Eye (tissue), 1 donor: ENCODE results near the gene GNB1L.

Experiments used
- DNase-seq: peaks from one replicate; pipeline ENCODE4 v3.0.0-alpha.2; 2015

The GNB1L gene, protein sequence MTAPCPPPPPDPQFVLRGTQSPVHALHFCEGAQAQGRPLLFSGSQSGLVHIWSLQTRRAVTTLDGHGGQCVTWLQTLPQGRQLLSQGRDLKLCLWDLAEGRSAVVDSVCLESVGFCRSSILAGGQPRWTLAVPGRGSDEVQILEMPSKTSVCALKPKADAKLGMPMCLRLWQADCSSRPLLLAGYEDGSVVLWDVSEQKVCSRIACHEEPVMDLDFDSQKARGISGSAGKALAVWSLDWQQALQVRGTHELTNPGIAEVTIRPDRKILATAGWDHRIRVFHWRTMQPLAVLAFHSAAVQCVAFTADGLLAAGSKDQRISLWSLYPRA

DNA sequence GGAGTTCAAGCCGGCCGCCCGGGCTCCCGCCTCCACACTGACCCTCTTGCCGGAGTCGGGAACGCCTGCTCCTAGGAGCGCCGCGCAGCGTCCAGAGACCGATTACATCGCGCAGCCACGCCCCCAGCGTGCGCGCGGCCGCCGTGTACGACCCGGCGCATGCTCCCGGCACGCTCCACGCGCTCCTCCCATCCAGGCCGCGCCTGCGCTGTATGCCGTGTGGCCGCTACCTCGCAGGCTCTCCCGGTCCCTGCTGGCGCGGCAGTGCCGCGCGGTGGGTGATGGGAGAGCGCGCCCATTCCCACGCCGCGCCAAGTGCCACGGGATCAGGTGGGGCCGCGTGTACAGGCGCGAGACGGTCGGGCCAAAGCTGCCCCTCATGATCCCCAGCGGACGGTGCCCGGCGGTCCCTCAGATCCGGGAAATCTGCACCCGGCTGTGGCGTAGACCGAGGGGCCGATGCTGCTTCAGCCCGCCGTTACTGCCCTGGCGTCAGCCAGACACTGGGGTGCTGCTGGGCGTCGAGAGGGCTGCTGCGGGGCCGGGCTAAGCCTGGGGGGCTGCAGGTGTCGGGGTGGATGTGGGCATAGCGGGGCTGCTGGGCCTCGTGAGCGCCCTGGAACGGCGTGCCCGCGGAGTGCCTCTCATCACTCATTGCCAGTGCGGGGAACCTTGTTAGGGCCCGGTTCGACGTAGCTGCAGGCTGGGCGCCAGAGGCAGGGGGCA is at the start of gene GNB1L, which contains the start of gene RTL10:
Gene GNB1L, minus strand, starts transcription at position 97 of the 726 bp plus-strand sequence. CDS start 33,519 bp downstream, outside the sequence.
Gene RTL10, minus strand, starts transcription at position 97 of the 726 bp plus-strand sequence. CDS start 2,613 bp downstream, outside the sequence.
- DNase-seq, result peak; percentile 98

DNA sequence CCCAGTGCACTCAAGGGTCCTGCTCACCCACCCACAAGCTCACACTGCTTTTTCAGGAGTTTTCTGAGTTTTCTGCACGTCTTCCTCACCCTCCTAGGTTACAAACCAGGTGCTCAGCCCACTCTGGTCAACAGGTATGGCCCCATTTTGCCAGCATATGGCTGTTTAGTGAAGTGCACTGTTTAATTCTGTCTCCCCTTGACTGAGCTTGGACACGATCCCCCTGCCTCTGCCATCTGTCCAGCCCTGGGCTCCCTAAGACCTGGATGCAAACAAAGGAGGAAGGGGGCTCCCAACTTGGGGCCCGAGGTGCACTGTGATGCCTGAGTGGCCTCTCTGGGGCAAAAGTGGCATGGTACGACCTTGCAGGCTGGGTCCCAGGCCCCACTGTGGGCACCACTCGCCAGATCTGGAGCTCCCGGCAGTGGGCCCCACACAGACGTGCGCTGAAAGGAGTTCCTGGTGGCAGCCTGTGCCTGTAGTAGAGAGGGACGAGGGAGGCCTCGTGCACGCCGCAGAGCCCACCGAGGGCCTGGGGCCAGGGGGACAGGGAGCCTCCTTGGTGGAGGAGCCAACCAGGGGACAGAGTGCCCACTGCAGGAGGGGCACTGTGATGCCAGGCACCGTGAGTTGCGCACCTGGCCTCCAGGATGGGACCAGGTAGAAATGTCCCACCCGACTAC is 49.6 kb upstream of the GNB1L start:
- no peak for DNase-seq

DNA sequence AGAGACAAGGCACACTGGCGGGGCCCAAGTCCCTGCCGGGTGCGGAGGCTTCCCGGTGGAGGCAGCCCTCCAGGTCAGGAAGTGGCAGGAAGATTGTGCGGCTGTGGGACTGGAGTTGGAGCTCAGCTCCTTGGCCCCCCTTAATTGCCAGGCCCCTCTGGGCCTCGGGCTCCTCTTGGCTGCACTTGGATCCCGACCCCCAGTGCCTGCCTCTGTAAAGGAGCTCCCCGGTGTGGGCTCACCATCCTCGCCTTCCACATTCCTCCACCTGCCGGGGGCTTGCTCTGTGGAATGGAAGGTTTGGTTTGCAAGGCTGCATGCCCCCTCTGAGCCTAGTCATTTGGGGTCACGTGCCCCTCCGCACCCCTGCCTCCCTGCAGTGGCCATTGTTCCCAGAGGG is 48.8 kb upstream of the GNB1L start:
- DNase-seq, result no peak

DNA sequence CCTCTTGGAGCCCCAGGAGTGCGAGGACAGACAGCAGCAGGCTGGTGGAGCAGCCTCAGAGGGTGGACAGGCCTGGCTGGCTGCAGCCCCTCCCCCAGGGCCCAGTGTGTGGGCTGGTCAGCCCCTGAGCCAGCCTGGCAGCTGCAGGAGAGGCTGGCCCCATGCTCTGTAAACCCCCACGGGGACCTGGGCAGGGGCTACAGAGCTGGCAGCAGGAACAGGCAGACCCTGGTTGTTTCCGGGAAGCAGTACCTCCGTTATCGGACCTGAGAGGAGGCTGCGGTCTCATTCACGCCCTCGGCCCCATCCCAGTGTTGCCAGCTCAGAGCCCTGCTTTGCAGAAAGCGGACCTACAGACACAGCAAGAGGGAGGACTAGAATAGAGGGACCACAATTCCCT is 48.4 kb upstream of the GNB1L start:
- peak; percentile 66 for DNase-seq

DNA sequence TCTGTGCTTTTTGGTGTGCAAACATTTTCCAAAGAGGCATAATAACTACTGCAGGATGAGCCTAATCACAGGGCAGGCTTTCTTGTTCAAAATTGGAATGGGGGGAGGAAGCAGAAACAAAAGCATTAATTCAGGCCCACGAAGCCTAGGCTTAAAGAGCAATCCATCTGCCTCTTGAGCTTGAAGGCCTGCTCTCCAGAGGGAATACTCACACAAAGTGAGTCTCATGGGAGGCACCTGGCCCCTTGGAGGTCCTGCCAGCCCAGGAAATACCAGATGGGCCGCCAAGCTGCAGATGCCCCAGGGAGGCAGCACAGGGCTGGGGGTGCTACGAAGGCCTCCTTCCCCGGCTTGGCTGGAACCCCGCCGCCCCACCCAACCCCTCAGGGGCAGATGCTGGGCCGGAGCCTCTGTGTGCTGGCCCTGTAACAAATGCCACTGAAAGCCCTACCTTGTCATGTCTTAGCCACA is 47.6 kb upstream of the GNB1L start:
- DNase-seq, result no peak

DNA sequence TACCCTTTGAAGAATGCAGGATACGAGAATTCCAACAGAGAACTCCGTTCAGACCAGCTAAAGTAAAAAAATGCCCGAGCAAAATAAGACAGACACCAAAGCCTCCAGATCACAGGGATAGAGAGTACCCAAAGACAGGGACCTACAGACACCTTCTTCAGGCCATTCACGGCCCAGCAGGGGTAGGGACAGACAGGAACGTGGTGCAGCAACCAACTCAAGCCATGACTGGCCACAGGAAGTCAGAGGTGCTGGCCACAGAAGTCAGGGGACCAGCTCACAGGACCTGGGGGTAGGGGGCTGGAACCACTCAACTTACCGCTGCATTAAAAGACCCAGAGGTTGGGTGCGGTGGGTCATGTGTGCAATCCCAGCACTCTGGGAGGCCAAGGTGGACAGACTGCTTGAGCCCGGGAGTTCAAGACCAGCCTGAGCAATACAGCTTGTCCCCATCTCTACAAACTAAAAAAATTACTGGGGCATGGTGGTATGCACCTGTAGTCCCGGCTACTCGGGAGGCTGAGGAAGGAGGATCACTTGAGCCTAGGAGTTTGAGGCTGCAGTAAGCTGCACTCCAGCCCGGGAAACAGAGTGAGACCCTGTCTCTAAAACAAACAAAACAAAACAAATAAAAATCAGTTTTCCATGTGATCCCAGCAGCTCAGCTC is 47.0 kb upstream of the GNB1L start:
- DNase-seq, result no peak

DNA sequence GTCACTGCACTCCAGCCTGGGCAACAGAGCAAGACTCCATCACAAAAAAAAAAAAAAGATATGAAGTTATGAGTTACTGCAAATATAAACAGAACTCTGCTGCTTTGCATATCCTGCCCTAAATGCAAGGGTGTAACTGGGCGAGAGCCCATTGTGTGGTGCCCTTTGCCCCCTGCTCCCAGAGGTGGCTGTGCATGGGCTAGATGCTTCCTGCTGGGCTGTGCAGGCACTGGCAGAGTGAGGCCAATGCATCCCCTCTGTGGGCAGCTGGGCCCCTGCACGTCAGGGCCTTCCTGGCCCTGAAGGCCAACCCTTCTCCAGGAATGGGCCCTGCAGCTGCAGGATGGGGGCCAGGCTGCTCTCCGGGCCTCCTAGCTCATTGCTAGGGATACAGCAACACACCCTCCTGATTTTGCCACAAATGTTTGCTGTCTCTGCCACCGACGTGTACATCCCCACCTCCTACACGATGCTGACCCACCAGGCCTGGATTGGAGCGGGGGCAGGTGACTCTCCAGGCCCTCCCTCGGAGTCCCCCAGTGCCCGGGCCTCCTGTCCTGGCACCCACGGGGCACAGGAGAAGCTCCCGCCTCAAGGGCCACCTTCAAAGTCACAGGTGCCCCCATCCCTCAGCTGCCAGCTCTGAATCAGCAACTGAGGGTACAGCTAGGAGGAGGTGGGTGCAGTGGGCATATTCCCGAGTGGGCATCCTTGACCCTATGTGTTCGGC is 46.2 kb upstream of the GNB1L start:
- no peak for DNase-seq

DNA sequence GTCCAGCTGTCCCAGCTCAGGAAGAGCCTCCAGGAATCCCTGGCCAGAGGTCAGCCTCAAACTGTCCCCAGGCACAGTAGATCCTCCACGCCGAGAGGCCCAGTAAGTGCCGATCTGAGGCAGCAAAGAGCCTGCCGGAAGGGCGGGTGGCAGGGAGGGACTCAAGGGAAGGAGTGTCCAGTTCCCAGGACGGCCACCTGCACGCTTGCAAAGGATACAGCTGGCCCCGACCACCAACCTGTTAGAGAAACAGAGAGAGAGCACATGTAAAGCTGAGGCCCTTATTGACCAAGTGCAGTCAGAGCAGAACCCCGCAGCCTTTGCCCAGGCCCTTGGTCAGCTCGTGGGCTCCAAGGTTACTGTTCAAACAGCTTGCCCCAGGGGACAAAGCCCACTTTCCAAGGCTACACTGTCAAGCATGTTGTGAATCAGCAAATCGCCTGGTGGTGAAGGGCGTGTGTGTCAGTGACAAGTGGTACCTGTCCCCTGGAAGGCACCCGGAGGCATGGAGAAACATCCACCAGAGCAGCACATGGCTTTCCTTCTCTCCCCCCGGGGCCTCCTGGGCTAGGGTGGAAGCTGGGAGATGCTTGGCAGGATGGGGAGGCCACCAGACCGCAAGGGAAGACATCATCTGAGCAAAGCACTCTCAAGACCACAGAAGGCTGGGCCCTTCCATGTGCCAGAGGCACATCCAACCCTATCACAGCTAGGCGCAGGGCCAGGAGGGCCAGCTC is 44.3 kb upstream of the GNB1L start:
- DNase-seq, result no peak

DNA sequence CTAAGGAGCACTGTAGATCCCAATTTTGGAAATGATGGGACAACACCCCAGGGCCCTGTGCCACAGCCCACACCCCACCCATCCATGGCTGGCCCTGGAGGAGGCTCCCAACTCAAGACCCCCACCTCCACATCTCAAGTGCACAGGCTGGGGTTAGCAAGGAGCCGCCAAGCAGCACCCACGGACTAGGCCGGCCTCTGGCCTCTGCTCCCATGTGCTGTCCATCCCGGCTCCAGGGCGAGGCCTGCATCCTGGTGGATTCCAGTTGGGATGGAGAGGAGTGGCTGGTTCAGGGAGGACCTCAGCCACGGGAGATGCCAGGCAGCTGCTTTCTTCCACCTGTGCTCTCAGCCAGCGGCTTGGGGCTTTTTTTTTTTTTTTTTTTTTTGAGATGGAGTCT is 43.5 kb upstream of the GNB1L start:
- no peak for DNase-seq

DNA sequence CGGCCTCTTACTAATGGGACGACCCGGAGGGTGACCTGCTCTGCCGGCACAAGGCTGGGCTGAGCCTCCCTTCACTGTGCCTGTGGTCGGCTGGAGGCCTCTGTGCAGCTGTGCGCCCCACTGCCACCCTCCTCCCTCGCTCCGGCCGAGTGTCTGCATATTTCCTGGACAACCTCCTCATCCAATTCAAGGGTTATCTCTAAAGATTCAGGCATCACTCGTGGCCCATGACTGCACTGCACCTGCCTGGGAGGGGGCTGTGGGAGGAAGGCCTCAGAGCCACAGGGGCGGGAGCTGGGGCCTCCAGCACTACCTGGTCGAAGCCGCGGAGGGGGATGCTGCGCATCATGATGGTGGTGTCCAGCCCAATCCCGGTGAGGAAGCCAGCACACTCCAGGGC is 43.1 kb upstream of the GNB1L start:
- DNase-seq, result no peak

DNA sequence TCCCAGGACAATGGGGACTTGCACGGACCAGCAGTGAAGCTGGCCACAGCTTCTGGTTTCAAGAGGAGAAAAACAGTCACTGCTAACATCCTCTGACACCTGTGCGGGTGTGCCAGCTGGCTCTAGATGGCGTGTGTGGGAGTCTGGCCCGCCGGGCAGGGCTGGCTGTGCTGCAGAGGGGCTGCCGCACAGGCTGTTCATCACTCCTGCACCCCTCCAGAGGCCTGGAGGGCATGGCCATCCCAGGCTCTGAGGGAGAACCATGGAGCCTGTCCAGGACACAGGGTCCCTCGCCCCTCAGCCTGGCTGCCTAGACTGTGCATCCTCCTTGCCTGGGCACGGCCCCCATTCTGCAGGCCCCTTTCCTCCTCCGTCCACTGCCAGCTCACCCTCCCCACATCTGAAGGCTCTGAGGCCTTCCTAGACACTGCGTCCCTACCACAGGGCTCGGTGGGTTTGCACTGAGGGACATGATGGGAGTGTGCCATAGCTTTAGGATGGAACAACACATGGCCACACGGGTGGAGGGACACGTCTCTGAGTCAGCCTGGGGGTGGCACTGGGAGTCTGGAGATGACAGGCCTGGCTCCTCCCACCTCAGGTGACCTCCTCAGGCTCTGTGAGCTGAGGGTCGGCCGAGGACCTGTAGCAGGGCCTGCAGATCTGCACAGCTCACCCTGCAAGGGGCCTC is 42.1 kb upstream of the GNB1L start:
- DNase-seq, result no peak

DNA sequence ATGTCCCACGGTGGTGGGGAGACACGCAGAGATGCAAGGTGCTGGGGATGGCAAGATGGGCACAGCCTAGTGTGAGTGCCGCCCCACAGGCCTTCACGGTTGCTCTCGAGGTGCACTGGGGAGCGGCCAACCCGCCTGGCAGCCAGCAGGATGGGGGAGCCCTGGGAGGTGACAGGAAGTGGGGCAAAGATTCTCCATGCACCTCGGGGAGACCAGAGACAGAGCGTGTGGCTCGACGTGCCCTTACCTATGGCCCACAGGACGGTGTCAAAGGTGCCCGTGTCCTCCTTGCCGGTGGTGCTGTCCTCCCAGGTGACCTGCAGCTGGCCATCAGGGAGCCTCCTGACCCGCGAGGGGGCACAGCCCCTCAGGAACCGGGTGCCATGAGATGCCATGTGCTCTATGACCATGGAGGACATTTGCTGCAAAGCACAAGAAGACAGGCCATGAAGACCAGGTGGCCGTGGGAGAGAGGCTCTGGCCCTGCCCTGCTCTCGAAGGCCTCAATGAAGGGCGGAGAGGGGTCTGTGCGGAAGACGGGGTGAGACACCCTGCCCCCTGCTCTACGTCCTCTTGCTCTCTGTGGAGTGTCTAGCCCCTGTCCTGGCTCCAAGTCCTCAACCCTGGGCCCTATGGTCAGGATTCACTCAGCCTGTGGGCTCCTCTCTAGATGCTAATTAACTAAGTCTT is 40.6 kb upstream of the GNB1L start:
- DNase-seq, result no peak

DNA sequence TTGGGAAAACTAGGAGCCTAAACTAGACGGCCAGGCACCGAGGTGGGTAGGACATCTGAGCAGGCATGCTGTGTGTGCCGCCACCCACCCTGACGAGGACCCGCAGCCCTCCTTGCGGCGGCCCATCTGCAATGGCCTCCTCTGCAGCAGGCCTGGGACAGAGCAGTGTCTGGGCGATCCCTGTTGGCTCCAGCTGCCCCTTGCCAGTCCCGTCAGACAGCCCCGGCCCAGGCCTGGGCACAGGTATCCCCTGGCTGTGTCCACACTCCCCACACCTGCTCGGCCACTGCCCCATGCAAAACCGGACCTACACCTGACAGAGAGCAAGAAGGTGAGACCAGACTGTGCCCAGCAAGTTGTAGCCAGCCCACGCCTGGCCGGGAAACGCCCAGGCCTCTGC is 38.7 kb upstream of the GNB1L start:
- no peak for DNase-seq

DNA sequence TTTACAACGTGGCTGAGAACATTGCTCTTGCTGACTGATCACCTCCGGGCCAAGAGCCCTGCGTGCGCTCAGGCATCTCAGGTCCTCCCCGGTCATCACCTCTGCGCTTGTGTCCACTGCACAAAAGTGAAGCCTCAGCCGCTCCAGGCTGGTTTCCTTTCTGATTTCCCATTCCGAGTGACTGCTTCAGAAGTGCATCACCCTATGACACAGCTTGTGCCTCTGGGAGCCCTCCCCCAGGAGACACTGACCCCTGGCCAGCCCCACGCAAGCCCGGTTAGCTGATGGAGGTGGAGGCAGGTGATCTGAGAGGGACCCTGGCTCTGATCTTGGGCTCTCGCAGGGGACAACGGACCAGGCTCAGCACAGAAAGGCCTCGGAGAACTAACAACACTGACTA is 38.3 kb upstream of the GNB1L start:
- no peak for DNase-seq

DNA sequence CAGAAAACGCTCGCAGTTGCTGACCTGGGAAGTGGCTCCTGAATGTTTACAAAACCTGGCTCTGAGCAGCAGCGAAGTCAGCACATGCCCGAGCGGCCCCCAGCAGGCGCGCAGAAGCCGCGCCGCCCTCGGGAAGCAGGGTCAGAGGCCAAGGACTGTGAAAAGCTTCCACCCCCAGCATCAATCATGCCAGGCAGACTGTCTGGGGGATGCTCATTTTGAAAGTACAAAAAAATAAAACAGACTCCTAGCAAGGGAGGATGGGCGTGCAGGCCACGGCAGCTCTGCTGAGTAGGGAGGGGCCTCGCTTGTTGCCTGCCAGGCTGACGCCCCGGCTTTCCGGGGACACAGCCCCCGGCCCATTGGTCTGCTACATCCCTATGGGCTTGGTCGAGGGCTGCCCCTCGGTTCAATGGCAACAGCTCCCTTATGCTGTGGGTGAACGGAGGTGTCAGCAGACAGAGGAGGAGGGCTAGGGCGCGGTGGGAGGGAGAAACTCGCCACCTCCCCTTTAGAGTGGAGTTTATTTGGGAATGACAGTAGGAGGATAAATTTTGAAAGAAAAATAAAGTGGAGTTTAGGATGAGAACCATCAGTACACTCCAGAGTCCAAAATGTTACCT is 37.7 kb upstream of the GNB1L start:
- peak; percentile 53 for DNase-seq

DNA sequence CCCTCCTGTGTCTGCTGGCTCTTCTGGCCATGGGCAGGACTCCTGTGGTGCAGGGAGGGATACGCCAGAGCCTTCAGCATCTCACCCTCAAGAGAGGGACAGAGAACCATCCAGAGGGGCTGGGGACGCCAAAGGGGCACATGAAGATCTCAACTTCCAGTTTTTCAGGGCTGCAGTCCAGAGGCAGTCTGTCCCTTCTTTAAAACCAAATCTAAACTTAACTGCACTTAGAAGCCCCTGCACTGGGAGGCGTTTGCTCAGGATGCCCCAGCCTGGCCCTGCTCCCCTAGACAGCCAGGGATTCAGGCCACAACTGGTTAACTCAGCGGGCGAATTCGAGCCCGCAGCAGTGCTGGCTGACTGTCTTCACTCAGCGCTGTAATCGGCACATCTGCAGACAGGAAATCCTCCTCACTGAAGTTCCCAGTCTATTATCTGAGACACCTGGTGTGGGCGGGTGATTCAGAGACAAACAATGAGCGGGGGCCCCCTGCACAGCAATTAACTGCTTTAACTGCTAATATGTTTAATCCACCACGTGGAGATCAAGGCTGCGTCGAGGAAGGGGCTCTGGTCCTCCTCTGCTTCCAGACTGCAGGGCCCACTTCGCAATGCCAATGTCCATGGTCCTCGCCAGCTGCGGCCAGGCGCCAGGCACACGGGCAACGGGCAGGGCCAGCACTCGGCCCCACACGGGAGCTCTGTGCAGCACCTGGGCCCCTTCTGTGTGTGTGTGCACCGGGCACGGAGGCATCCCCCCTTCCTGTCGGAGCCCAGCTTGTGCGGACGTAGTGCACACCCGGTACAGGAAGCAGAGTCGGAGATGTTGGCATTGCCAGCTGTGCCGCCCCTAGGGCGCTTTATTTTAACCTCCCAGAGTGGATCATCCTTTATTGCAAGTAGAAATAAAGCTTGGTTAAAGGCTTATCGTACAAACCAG is 36.9 kb upstream of the GNB1L start:
- DNase-seq, result peak; percentile 78

DNA sequence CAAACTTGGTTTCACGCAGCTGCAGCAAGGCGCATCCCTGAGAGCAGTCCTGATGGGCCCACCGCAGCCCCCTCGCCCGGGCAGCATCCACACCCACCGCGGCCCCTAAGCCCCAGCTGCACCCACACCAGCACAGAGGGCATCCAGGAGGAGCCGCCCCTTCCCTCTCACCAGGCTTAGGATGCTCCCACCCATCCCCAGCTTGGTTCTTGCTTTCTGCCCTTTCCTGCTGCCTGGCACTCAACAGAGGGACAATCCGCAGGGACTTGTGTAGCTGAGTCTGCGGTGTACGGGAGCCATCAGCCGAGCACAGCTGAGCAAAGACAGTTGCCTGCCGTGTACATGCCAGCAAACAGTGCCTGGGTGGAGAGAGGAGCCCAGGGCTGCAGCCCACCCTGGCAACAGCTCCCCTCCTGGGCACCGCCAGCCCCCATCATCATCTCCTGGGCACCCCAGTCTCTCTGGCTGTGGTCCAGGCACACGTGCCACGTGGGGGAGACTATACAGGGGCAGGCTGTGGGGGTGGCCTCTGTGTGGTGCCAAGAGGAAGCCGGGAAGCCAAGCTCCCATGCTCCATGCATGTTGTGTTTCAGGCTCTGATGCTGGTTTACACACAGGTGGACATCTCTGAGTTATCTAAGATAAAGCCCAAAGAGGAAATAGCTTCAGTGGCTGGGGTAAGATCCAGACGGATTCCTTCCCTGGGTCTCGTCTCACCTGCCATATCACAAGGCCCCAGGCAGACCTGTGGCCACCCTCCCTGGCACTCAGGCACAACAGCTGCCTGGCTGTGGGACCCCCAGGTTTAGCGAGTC is 36.0 kb upstream of the GNB1L start:
- DNase-seq, result no peak

DNA sequence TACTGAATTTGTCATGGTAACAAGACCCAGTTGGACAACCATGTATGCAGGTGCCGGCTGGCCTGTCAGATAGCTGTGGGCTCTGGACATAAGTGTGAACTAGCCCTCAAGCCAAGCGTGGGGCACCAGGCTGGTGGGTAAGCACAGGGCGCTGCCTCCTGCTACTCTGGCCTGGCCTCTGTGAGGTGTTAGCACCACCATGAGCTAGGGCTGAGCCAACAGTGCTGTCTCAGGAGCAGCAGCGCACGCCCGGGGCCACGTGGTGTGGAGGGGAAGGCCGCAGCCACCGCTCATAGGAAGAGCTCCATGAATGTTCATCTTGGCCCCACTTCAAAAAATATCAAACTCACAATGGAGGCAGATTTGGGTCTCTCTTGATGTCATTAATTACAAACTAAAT is 35.3 kb upstream of the GNB1L start:
- no peak for DNase-seq
